Naive thymus-derived CD8-positive, alpha-beta T cell (primary cell): ENCODE results near the gene ZNF215. TPM values are rescaled to one million over a fixed set of nuclear protein-coding genes. Genes with fewer than 3 reads are reported as not detected.

Source experiments
- polyA plus RNA-seq, 3 donors: library from polyadenylated mRNA; unstranded; fragments of 300-500 nt; fragmentation: Illumina TruSeq; gene quantifications; one replicate each; pipeline ENCODE4 v1.2.3, GENCODE V29; 2021
- total RNA-seq, 8 experiments: library from RNA in 2 of 8; stranded (reverse) in 2 of 8; gene quantifications; one replicate each; pipeline ENCODE4 v1.2.3 and lab custom pipeline; 2021 to 2026

The ZNF215 gene
- total and polyA plus RNA-seq, 5 experiments from 2014 or later: 0.16 to 0.18 TPM; not detected in 3

Other genes with a start within 250 kb of the ZNF215 start
- gene MRPL17, start 243.1 kb upstream of the ZNF215 start, total RNA-seq: 10 to 100 TPM; 27.5 to 30.1 TPM
- gene MRPL17, start 243.1 kb upstream of the ZNF215 start, polyA plus RNA-seq: 10 to 100 TPM; 16.2 to 23.6 (median 16.5) TPM
- not detected for gene OR2AG2, start 154.4 kb upstream of the ZNF215 start, total RNA-seq
- not detected for gene OR2AG2, start 154.4 kb upstream of the ZNF215 start, polyA plus RNA-seq
- gene OR2AG1, start 143.4 kb upstream of the ZNF215 start, total RNA-seq: not detected
- gene OR2AG1, start 143.4 kb upstream of the ZNF215 start, polyA plus RNA-seq: not detected
- gene OR6A2, start 126.7 kb upstream of the ZNF215 start, total RNA-seq: not detected
- gene OR6A2, start 126.7 kb upstream of the ZNF215 start, polyA plus RNA-seq: not detected
- not detected for gene OR10A5, start 80.7 kb upstream of the ZNF215 start, total RNA-seq
- not detected for gene OR10A5, start 80.7 kb upstream of the ZNF215 start, polyA plus RNA-seq
- gene OR10A2, start 63.4 kb upstream of the ZNF215 start, total RNA-seq: not detected
- gene OR10A2, start 63.4 kb upstream of the ZNF215 start, polyA plus RNA-seq: not detected
- not detected for gene OR10A4, start 49.8 kb upstream of the ZNF215 start, total RNA-seq
- gene OR10A4, start 49.8 kb upstream of the ZNF215 start, polyA plus RNA-seq: not detected
- gene OR2D2, start 33.9 kb upstream of the ZNF215 start, total RNA-seq: not detected
- not detected for gene OR2D2, start 33.9 kb upstream of the ZNF215 start, polyA plus RNA-seq
- not detected for gene OR2D3, start 5.4 kb upstream of the ZNF215 start, total RNA-seq
- gene OR2D3, start 5.4 kb upstream of the ZNF215 start, polyA plus RNA-seq: not detected
- not detected for gene ZNF214, start 93.9 kb downstream of the ZNF215 start, total RNA-seq
- not detected for gene ZNF214, start 93.9 kb downstream of the ZNF215 start, polyA plus RNA-seq
- not detected for gene NLRP14, start 94.1 kb downstream of the ZNF215 start, total RNA-seq
- not detected for gene NLRP14, start 94.1 kb downstream of the ZNF215 start, polyA plus RNA-seq
- not detected for gene RBMXL2, start 162.6 kb downstream of the ZNF215 start, total RNA-seq
- not detected for gene RBMXL2, start 162.6 kb downstream of the ZNF215 start, polyA plus RNA-seq